Tibial artery (tissue), 4 donors: ENCODE results near the gene AGAP1.

Experiments used
- DNase-seq, 2 donors: peaks; one replicate each; pipeline ENCODE4 v3.0.0-alpha.2; 2019
- H3K27ac ChIP-seq, 2 donors: fragments of 200-600 bp; sonication (generic) in 1 of 2; 1 replicate in 1 of 2; 2 replicates in 1 of 2; pipeline ENCODE4 v1.5.1; 2018 to 2019; ENCODE audit warnings: mild to moderate bottlenecking in 1 of 2
- H3K27me3 ChIP-seq, 2 donors: fragments of 200-600 bp; sonication (generic) in 1 of 2; one replicate each; pipeline versions ENCODE4 v1.5.1 to v1.6.0; 2016 to 2019
- H3K36me3 ChIP-seq, 3 donors: fragments of 200-600 bp; sonication (generic) in 2 of 3; one replicate each; pipeline ENCODE4 v1.5.1; 2016 to 2019; ENCODE audit warnings: mild to moderate bottlenecking in 2 of 3
- H3K4me1 ChIP-seq, 4 donors: fragments of 200-600 bp; sonication (generic) in 2 of 4; 1 replicate in 3 of 4; 2 replicates in 1 of 4; pipeline ENCODE4 v1.5.1; 2016 to 2019
- H3K4me3 ChIP-seq, 2 donors: fragments of 200-600 bp; sonication (generic) in 1 of 2; 1 replicate in 1 of 2; 2 replicates in 1 of 2; pipeline ENCODE4 v1.5.1; 2018 to 2019; ENCODE audit warnings: mild to moderate bottlenecking in 2 of 2
- H3K9me3 ChIP-seq, 3 donors: fragments of 200-600 bp; sonication (generic) in 1 of 3; one replicate each; pipeline ENCODE4 v1.5.1; 2016 to 2019
- CTCF ChIP-seq, 2 experiments: fragments of 200-600 bp in 1 of 2; fragments of 450-650 bp in 1 of 2; IDR thresholded peaks; one replicate each; pipeline ENCODE4 v1.5.1; 2017 to 2019; ENCODE audit warnings: antibody characterized with exemption in 2 of 2, mild to moderate bottlenecking in 1 of 2, moderate library complexity in 1 of 2
- intact Hi-C: fragments of 100-400 bp; cut with DNase I; formaldehyde crosslinking; loops from one replicate; pipeline ENCODE4 v1.15.0; 2023; ENCODE audit warnings: low total_unique reads

AGAP1 gene

GRCh38 chr2:236180831-236181453 lies 687.1 kb downstream of the AGAP1 start:
- peak in 1 of 2 donors; percentile 67 for DNase-seq
- H3K27me3 ChIP-seq: peaks cover 0 to 53% of the 10 kb centered on the region in 2 donors
- H3K27ac ChIP-seq: no peak overlapping the region
- H3K9me3 ChIP-seq: peaks cover 0 to 3% (median 0%) of the 10 kb centered on the region in 3 donors
- intact Hi-C loops: loop anchor here (2.0 to 5.0 kb wide), 2 partner anchors 402 to 891 kb away; no protein-coding TSS in a partner anchor
- no peaks in the 10 kb centered on the region for H3K36me3 ChIP-seq
- peak; percentile 55 to 62 for TF ChIP-seq CTCF (IDR thresholded peaks at IDR 0.05)
- peaks cover 0 to 27% (median 23%) of the 10 kb centered on the region in 4 donors for H3K4me1 ChIP-seq
- no peak overlapping the region for H3K4me3 ChIP-seq
